HepG2 (cell line): ENCODE results near the gene NEMF. TPM values are rescaled to one million over a fixed set of nuclear protein-coding genes. Genes with fewer than 3 reads are reported as not detected.
A peak's percentile ranks its signal among the peaks of the same experiment; 100 is the strongest.

Source experiments
- ETV5 ChIP-seq: IDR thresholded peaks from 2 replicates; pipeline ENCODE4 v1.6.1; 2018; ENCODE audit warnings: missing biosample characterization, missing genetic modification reagents, inconsistent platforms, borderline replicate concordance
- HDAC2 ChIP-seq: sonication (generic); formaldehyde crosslinking; IDR thresholded peaks from 2 replicates; pipeline ENCODE4 v1.4.0; 2020; ENCODE audit warnings: missing genetic modification reagents
- HMG20A ChIP-seq: IDR thresholded peaks from 2 replicates; pipeline ENCODE4 v1.6.1; 2016; ENCODE audit warnings: borderline replicate concordance
- PHF8 ChIP-seq: sonication (generic); formaldehyde crosslinking; IDR thresholded peaks from 2 replicates; pipeline ENCODE4 v1.5.0; 2020; ENCODE audit warnings: missing genetic modification reagents
- SRSF4 ChIP-seq: fragments of 200-400 bp; formaldehyde crosslinking; IDR thresholded peaks from one replicate; pipeline ENCODE4 v1.6.1; 2018; ENCODE audit warnings: mild to moderate bottlenecking, low read depth, low read length, moderate library complexity; ENCODE audit not compliant: poor library complexity, severe bottlenecking
- YY1 ChIP-seq: IDR thresholded peaks from 2 replicates; pipeline ENCODE4 v1.6.1; 2011; ENCODE audit warnings: low read length, low read depth, moderate library complexity, mild to moderate bottlenecking; ENCODE audit not compliant: insufficient read depth, insufficient replicate concordance
- ZKSCAN1 ChIP-seq: fragments of 150-350 bp; IDR thresholded peaks from 2 replicates; pipeline ENCODE4 v1.6.1; 2014; ENCODE audit warnings: low read length
- ZNF263 ChIP-seq: sonication (generic); formaldehyde crosslinking; IDR thresholded peaks from 2 replicates; pipeline ENCODE4 v1.4.0; 2020; ENCODE audit warnings: missing genetic modification reagents
- ZNF30 ChIP-seq: sonication (generic); formaldehyde crosslinking; IDR thresholded peaks from 2 replicates; pipeline ENCODE4 v1.5.0; 2020; ENCODE audit warnings: mild to moderate bottlenecking, missing genetic modification reagents
- ZNF446 ChIP-seq: sonication (generic); formaldehyde crosslinking; IDR thresholded peaks from 2 replicates; pipeline ENCODE4 v1.5.0; 2020; ENCODE audit warnings: mild to moderate bottlenecking, missing genetic modification reagents
- ZNF530 ChIP-seq: sonication (generic); formaldehyde crosslinking; IDR thresholded peaks from 2 replicates; pipeline ENCODE4 v1.5.0; 2020; ENCODE audit warnings: low read depth, mild to moderate bottlenecking, missing genetic modification reagents
- ZNF747 ChIP-seq: sonication (generic); formaldehyde crosslinking; IDR thresholded peaks from 2 replicates; pipeline ENCODE4 v1.8.1; 2023; ENCODE audit warnings: missing genetic modification reagents, mild to moderate bottlenecking, borderline replicate concordance
- polyA plus RNA-seq, 8 experiments: library from polyadenylated mRNA; depleted of rRNA in 3 of 8; stranded (reverse) in 7 of 8; unstranded in 1 of 8; fragments of >200 nt; fragmentation: Illumina TruSeq in 4 of 8; extraction: Trizol in 4 of 8; gene quantifications; 2 replicates each; pipeline versions ENCODE4 v1.2.1 to v1.2.3, GENCODE V29; 2011 to 2016; ENCODE audit warnings: low read depth in 4 of 8, missing spikeins in 1 of 8, mixed read lengths in 1 of 8; ENCODE audit not compliant: insufficient read depth in 1 of 8
- total RNA-seq, 5 experiments: library from RNA; depleted of rRNA; stranded (reverse); fragments of >200 nt; fragmentation: Illumina TruSeq; extraction: Trizol; gene quantifications; 2 replicates each; pipeline ENCODE4 v1.2.3, GENCODE V29; 2016; ENCODE audit warnings: low read depth in 1 of 5
- TF ChIP-seq, protein P1 (sequence below): sonication (generic); formaldehyde crosslinking; IDR thresholded peaks from 2 replicates; pipeline ENCODE4 v1.5.1; 2020; ENCODE audit warnings: mild to moderate bottlenecking, missing genetic modification reagents, borderline replicate concordance
- TF ChIP-seq, protein P2 (sequence below): IDR thresholded peaks from 2 replicates; pipeline ENCODE4 v1.6.1; 2016; ENCODE audit warnings: low read depth, control low read depth
- TF ChIP-seq, protein P3 (sequence below): sonication (generic); formaldehyde crosslinking; IDR thresholded peaks from 2 replicates; pipeline ENCODE4 v1.5.1; 2020; ENCODE audit warnings: missing genetic modification reagents, mild to moderate bottlenecking, borderline replicate concordance
- TF ChIP-seq, protein P4 (sequence below): sonication (generic); formaldehyde crosslinking; IDR thresholded peaks from 2 replicates; pipeline ENCODE4 v1.5.1; 2020; ENCODE audit warnings: mild to moderate bottlenecking, missing genetic modification reagents

Gene NEMF
- total and polyA plus RNA-seq, 2 of the 13 experiments (the other 11 are each of a cell fraction or from before 2014, with no cell fraction given), result 21.3 to 57.9 TPM

DNA sequence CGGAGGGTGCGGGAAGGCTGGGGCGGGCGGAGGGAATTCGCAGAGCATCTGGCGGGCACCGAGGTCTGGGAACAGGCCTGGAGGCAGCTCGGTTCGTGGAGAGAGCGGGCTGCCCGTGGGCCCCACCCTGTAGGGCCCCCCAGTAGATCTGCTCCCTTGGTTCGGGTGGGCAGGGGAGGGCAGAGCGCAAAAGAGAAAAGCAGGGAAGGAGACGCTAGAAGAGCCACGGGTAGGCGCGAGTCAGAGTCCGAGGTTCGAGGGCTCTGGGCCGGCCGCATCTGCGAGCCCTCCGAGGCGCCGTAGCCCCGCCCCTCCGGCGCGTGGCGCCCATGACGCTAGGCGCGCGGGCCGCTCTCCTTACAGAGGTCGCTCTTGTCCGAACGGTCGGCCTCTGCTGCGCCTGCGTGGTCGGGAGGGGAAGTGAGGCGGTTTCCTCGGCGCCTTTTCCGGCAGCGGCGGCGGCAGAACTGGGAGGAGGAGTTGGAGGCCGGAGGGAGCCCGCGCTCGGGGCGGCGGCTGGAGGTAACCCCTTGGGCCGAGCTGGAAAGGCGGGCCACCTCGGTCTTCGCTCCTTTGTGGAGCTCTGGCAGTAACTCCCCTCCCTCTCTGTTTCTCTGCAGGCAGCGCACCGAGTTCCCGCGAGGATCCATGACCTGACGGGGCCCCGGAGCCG lies 40.2 kb upstream of the NEMF start, which contains the start of gene ARF6 (continued):
- TF ChIP-seq, protein P1, sequence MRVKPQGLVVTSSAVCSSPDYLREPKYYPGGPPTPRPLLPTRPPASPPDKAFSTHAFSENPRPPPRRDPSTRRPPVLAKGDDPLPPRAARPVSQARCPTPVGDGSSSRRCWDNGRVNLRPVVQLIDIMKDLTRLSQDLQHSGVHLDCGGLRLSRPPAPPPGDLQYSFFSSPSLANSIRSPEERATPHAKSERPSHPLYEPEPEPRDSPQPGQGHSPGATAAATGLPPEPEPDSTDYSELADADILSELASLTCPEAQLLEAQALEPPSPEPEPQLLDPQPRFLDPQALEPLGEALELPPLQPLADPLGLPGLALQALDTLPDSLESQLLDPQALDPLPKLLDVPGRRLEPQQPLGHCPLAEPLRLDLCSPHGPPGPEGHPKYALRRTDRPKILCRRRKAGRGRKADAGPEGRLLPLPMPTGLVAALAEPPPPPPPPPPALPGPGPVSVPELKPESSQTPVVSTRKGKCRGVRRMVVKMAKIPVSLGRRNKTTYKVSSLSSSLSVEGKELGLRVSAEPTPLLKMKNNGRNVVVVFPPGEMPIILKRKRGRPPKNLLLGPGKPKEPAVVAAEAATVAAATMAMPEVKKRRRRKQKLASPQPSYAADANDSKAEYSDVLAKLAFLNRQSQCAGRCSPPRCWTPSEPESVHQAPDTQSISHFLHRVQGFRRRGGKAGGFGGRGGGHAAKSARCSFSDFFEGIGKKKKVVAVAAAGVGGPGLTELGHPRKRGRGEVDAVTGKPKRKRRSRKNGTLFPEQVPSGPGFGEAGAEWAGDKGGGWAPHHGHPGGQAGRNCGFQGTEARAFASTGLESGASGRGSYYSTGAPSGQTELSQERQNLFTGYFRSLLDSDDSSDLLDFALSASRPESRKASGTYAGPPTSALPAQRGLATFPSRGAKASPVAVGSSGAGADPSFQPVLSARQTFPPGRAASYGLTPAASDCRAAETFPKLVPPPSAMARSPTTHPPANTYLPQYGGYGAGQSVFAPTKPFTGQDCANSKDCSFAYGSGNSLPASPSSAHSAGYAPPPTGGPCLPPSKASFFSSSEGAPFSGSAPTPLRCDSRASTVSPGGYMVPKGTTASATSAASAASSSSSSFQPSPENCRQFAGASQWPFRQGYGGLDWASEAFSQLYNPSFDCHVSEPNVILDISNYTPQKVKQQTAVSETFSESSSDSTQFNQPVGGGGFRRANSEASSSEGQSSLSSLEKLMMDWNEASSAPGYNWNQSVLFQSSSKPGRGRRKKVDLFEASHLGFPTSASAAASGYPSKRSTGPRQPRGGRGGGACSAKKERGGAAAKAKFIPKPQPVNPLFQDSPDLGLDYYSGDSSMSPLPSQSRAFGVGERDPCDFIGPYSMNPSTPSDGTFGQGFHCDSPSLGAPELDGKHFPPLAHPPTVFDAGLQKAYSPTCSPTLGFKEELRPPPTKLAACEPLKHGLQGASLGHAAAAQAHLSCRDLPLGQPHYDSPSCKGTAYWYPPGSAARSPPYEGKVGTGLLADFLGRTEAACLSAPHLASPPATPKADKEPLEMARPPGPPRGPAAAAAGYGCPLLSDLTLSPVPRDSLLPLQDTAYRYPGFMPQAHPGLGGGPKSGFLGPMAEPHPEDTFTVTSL, result no peak
- TF ChIP-seq PHF8 (CRISPR knock-in tag), result peak; percentile 91
- TF ChIP-seq ZNF263 (CRISPR knock-in tag), result peak; percentile 37; the same call in 1 of the 2 replicates
- no peak for TF ChIP-seq ZKSCAN1
- TF ChIP-seq, protein P2, sequence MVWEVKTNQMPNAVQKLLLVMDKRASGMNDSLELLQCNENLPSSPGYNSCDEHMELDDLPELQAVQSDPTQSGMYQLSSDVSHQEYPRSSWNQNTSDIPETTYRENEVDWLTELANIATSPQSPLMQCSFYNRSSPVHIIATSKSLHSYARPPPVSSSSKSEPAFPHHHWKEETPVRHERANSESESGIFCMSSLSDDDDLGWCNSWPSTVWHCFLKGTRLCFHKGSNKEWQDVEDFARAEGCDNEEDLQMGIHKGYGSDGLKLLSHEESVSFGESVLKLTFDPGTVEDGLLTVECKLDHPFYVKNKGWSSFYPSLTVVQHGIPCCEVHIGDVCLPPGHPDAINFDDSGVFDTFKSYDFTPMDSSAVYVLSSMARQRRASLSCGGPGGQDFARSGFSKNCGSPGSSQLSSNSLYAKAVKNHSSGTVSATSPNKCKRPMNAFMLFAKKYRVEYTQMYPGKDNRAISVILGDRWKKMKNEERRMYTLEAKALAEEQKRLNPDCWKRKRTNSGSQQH (CRISPR knock-in tag), result no peak
- TF ChIP-seq, protein P3, sequence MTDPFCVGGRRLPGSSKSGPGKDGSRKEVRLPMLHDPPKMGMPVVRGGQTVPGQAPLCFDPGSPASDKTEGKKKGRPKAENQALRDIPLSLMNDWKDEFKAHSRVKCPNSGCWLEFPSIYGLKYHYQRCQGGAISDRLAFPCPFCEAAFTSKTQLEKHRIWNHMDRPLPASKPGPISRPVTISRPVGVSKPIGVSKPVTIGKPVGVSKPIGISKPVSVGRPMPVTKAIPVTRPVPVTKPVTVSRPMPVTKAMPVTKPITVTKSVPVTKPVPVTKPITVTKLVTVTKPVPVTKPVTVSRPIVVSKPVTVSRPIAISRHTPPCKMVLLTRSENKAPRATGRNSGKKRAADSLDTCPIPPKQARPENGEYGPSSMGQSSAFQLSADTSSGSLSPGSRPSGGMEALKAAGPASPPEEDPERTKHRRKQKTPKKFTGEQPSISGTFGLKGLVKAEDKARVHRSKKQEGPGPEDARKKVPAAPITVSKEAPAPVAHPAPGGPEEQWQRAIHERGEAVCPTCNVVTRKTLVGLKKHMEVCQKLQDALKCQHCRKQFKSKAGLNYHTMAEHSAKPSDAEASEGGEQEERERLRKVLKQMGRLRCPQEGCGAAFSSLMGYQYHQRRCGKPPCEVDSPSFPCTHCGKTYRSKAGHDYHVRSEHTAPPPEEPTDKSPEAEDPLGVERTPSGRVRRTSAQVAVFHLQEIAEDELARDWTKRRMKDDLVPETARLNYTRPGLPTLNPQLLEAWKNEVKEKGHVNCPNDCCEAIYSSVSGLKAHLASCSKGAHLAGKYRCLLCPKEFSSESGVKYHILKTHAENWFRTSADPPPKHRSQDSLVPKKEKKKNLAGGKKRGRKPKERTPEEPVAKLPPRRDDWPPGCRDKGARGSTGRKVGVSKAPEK (CRISPR knock-in tag), result no peak
- peak; percentile 59; the same call in 1 of the 2 replicates for TF ChIP-seq ETV5 (CRISPR knock-in tag)
- TF ChIP-seq SRSF4, result no peak
- peak; percentile 62 for TF ChIP-seq HDAC2 (CRISPR knock-in tag)
- TF ChIP-seq, protein P4, sequence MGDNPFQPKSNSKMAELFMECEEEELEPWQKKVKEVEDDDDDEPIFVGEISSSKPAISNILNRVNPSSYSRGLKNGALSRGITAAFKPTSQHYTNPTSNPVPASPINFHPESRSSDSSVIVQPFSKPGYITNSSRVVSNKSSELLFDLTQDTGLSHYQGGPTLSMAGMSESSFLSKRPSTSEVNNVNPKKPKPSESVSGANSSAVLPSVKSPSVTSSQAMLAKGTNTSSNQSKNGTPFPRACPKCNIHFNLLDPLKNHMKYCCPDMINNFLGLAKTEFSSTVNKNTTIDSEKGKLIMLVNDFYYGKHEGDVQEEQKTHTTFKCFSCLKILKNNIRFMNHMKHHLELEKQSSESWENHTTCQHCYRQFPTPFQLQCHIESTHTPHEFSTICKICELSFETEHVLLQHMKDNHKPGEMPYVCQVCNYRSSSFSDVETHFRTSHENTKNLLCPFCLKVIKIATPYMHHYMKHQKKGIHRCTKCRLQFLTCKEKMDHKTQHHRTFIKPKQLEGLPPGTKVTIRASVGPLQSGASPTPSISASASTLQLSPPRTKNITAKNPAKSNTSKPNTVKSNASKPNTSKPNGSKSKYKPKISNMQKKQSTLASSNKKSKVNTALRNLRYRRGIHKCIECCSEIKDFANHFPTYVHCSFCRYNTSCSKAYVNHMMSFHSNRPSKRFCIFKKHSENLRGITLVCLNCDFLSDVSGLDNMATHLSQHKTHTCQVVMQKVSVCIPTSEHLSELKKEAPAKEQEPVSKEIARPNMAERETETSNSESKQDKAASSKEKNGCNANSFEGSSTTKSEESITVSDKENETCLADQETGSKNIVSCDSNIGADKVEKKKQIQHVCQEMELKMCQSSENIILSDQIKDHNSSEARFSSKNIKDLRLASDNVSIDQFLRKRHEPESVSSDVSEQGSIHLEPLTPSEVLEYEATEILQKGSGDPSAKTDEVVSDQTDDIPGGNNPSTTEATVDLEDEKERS (CRISPR knock-in tag), result no peak
- peak; percentile 20; the same call in 1 of the 2 replicates for TF ChIP-seq HMG20A (CRISPR knock-in tag)
- TF ChIP-seq ZNF30 (CRISPR knock-in tag), result no peak
- TF ChIP-seq ZNF747 (CRISPR knock-in tag), result no peak
- peak; percentile 30; the same call in 1 of the 2 replicates for TF ChIP-seq ZNF530
- TF ChIP-seq YY1, result peak; percentile 84
- TF ChIP-seq ZNF446 (CRISPR knock-in tag), result 0 out of 2 replicates have a peak, but pooled peaks have one; percentile 82
